Fibroblast of gingiva (primary cell): ENCODE data around the gene RCL1.
"Not testable (repeated sequence)": the region's sequence is repeated elsewhere in the genome, so short reads cannot be mapped to it uniquely, and the experiment has no call there.

ENCODE experiments used
- DNase-seq: peaks from one replicate; pipeline ENCODE4 v3.0.0-alpha.2; 2011; ENCODE audit warnings: low read depth

Gene RCL1

DNA sequence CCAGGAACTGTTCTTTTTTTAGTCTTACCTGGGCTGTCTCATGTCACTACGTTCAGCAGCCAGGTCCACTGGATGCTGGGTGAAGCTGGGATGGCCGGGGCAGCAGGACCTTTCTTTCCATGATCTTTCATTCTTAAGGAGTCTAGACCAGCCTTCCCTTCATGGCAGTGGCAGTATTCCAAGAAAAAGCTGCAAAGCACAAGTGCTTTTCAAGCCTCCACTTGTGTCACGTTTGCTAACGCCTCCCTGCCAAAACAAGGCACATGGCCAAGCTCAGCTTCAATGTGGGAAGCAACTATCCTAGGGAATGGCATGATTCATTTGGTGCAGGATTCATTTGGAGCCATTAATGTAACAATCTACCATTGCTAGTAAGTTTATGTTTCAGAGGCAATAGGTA lies 94.8 kb downstream of the RCL1 start:
- peak; percentile 63 for DNase-seq

DNA sequence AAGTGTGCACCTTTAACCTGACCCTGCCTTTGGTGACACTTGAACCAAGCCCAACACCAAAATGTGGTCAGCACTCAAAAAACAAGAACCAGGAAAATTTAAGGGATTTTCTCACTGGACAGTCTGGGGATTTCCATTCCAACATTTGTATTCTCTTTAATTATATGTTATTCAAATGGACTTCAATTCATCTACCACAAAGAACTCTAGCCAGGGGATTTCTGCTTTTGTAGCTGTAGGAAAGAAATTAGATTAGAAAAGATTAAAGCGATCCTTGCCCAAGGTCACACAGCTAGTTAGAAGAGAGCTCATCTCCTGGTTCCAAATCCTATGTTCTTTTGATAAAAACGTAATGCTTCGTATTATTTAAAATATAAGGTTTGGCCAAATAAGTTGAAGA lies 97.5 kb downstream of the RCL1 start:
- no peak for DNase-seq

DNA sequence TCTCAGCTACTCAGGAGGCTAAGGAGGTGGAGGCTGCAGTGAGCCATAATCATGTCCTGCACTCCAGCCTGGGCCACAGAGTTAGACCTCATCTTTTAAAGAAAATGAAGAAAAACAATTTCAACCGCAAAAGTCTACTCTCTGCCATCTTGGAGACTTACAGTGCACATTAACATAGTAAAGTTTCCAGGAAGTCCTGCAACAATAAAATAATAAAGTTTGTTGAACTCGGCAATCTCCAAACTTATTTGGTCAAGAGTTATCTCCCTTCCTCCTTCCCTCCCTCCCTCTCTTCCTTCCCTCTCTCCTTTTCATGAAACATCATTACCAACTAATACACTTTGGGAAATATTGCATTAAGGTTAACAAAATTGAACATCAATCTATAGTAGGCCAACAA lies 98.2 kb downstream of the RCL1 start:
- DNase-seq: no peak

DNA sequence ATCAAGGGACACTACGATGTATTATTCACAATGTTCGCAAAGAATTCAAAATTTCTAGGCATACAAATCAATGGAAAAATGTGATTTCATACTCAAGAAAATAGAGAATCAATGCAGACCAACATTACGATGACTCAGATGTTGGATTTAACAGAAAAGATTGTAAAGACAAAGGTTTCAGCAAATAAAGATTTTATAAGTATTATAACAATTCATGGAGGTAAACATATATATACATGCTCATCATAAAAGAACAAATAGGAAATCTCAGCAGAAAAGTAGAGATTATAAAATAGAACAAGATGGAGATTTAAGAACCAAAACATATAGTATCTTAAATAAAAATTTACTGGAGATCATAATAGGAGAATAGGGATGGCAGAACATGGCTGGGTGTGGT lies 98.9 kb downstream of the RCL1 start:
- no peak for DNase-seq

DNA sequence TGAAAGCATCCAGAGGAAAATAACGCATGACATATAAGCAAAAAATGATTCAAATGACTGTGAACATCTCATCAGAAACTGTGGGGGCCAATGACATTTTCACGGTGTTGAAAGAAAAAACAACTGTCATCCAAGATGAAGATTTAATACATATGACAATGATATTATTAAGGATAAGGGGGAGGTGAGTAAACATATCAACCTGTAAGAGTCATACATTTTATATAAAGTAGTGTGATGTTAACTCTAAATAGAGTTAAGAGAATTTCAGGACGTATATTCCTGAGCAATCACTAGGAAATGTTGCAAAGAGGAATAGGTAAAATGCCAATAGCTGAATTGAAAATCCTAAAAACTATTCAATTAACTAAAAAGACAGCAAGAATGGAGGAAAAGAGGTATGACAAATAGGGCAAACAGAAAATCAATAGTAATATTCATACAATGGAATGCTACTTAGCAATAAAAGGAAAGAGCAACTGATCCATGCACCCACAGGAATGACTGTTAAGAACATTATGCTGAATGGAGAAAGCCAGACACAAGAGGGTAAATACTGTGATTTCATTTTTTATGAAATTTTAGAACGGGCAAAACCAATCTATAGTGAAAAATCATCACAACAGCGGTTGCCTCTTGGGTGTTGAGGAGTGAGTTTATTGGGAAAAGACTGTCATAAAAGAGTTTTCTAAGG lies 99.9 kb downstream of the RCL1 start:
- no peak for DNase-seq

DNA sequence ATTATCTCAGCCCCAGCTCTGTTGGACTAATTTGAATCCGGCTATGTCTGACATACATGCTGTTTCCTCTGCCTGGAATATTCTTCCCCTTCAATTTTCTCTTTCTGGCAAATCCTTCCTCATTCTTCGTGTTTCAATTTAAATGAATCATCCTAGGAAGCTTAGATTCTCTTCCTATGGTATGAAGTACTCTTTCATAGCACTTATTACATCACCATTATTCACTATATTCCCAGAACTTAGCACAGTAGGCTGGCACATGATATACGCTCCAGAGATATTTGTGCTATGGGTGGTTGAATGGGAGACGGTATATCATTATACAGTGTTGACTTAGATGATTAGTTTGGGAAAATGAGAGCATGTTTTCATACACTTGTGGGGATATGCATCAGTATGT lies 101.3 kb downstream of the RCL1 start:
- peak; percentile 55 for DNase-seq

DNA sequence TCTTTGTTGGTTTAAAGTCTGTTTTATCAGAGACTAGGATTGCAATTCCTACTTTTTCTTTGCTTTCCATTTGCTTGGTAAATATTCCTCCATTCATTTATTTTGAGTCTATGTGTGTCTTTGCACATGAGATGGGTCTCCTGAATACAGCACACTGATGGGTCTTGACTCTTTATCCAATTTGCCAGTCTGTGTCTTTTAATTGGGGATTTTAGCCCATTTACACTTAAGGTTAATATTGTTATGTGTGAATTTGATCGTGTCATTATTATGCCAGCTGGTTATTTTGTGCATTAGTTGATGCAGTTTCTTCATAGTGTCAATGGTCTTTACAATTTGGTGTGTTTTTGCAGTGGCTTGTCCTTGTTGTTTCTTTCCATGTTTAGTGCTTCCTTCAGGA lies 107.1 kb downstream of the RCL1 start:
- DNase-seq: not testable (repeated sequence)

DNA sequence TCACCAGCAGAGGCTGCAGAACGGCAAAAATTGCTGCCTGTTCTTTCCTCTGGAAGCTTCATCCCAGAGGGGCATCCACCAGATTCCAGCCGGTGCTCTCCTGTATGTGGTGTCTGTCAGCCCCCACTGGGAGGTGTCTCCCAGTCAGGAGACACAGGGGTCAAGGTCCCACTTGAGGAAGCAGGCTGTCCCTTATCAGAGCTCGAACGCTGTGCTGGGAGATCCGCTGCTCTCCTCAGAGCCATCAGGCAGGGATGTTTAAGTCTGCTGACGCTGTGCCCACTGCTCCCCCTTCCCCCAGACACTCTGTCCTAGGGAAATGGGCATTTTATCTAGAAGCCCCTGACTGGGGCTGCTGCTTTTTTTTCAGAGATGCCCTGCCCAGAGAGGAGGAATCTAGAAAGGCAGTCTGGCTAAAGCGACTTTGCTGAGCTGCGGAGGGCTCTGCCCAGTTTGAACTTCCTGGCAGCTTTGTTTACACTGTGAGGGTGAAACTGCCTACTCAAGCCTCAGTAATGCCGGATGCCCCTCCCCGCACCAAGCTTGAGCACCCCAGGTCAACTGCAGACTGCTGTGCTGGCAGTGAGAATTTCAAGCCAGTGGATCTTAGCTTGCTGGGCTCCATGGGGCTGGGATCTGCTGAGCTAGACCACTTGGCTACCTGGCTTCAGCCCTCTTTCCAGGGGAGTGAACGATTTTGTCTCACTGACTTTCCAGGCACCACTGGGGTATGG lies 108.8 kb downstream of the RCL1 start:
- DNase-seq: peak; percentile 37

DNA sequence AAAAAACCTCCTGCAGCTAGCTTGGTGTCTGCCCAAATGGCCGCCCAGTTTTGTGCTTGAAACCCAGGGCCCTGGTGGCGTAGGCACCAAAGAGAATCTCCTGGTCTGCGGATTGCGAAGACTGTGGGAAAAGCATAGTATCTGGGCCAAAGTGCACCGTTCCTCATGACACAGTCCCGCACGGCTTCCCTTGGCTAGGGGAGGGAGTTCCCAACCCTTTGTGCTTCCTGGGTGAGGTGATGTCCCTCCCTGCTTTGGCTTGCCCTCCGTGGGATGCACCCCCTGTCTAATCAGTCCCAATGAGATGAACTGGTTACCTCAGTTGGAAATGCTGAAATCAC lies 109.4 kb downstream of the RCL1 start:
- DNase-seq: no peak

DNA sequence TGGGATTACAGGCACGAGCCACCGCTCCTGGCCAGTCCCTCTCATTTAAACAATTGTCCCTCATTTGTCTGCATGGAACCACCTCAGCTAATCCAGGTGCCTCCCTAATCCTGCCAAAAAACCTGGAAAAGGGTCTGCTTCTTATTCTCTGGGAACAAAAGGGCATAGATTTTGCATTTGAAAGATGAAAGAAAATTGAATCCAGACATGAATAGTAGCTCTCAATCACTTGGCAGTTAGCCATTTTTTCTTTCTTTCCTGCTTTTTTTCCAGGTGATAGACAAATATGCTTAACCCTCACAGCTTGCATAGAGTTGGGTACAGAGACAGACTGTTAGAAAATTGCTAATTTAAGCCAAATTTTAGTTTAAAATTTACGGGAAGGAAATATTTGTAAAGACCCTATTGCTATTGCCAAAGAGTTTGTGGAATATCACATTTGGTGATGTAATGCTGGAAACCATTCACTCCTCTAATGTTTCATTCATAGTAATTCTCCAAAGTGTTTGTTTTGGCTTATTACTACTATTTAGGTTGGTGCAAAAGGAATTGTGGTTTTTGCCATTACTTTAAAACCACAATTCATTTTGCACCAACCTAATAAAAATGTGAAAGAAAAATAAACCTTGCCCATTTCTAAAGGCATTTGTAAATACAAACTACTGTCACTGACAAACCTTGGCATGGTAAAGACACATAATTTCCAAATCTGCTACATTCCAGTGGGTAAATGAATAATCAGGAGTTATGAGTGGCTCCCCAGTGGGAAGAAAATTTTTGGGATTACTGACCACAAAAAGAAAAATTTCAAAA lies 111.8 kb downstream of the RCL1 start:
- peak; percentile 96 for DNase-seq

DNA sequence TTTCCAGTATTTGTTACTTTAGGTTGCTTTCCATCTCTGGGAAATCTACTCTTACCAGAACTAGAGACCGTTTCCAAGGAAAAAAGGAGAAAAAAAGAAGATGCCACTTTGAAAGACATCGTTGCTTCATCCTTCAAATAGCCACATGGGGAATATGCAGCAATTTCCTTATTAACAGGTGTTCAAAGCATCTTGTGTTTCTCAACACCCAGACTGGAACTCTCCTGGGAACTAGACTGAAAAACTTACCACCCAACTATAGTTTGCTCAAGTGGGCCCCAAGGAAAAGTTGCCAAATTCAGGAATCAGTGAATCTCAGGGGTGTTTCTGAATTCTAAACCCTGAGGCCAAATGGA lies 112.4 kb downstream of the RCL1 start:
- no peak for DNase-seq
